NT2/D1 (cell line): ENCODE results near the gene CTU2.

Experiments
- YY1 ChIP-seq: IDR thresholded peaks from 2 replicates; pipeline ENCODE4 v1.6.1; 2011; ENCODE audit not compliant: insufficient read length, insufficient read depth
- ZNF274 ChIP-seq: IDR thresholded peaks from 2 replicates; pipeline ENCODE4 v1.6.1; 2011; ENCODE audit warnings: mild to moderate bottlenecking, low read depth, low read length

DNA sequence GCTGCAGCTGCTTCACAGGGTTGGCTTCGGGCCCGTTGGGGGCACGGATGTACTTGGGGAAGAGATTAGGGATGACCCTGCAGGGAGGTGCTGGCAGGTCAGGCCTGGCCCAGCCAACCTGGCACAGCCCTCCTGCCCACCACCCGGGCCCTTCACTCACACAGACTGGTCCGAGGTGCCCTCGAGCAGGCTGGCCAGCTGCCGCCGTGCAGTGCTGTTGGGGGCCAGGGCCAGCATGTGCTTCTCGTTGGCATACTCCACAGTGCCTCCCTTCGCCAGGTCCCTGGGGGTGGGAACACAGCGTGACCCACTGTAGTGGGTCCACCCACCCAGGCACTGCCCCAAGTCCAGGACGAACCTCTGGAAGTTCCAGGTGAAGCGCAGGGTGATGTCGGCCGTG is 9.9 kb downstream of the CTU2 start:
- TF ChIP-seq ZNF274 (no peak), YY1 (no peak)
